Transverse colon (tissue), 4 donors: Measurements from ENCODE around the gene ZNF726.

Experiments used
- POLR2AphosphoS5 ChIP-seq, 3 donors: sonication (generic); formaldehyde crosslinking; IDR thresholded peaks; one replicate each; pipeline ENCODE4 v1.6.1; 2016; ENCODE audit warnings: antibody characterized with exemption in 3 of 3
- TF ChIP-seq, protein P1 (sequence below), 5 experiments: fragments of 200-600 bp in 3 of 5; fragments of 450-650 bp in 2 of 5; sonication (generic) in 3 of 5; IDR thresholded peaks; 1 replicate in 2 of 5; 2 replicates in 3 of 5; pipeline ENCODE4 v1.5.1; 2016 to 2017; ENCODE audit warnings: antibody characterized with exemption in 5 of 5, inconsistent platforms in 3 of 5, mild to moderate bottlenecking in 2 of 5, moderate library complexity in 1 of 5

GRCh38 chr19:23969630-23970029 lies 54.9 kb downstream of the ZNF726 start:
- TF ChIP-seq, protein P1, sequence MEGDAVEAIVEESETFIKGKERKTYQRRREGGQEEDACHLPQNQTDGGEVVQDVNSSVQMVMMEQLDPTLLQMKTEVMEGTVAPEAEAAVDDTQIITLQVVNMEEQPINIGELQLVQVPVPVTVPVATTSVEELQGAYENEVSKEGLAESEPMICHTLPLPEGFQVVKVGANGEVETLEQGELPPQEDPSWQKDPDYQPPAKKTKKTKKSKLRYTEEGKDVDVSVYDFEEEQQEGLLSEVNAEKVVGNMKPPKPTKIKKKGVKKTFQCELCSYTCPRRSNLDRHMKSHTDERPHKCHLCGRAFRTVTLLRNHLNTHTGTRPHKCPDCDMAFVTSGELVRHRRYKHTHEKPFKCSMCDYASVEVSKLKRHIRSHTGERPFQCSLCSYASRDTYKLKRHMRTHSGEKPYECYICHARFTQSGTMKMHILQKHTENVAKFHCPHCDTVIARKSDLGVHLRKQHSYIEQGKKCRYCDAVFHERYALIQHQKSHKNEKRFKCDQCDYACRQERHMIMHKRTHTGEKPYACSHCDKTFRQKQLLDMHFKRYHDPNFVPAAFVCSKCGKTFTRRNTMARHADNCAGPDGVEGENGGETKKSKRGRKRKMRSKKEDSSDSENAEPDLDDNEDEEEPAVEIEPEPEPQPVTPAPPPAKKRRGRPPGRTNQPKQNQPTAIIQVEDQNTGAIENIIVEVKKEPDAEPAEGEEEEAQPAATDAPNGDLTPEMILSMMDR (IDR thresholded peaks at IDR 0.05): no peak
- TF ChIP-seq POLR2AphosphoS5 (IDR thresholded peaks at IDR 0.05): no peak
